GM12878 (cell line): ENCODE data around the gene PTPRD. TPM values are rescaled to one million over a fixed set of nuclear protein-coding genes. Genes with fewer than 3 reads are reported as not detected.

Experiments
- ATAC-seq: fragments of 200-7000 bp; cut with Tn5 transposase; 3 replicates; pipeline ENCODE4 v1.9.1; 2020; ENCODE audit warnings: mild to moderate bottlenecking, moderate library complexity
- BruUV-seq: library from RNA; stranded (reverse); fragments of 400-500 nt; replicated peaks from 2 replicates; lab custom pipeline; 2021; lab: Mats Ljungman, UMichigan
- CTCF ChIA-PET: fragments of 300-600 bp; sonication (Branson Sonifier 250); formaldehyde crosslinking; extraction: SDS; loops from one replicate; lab custom pipeline; 2021; ENCODE audit warnings: inconsistent platforms; lab: Yijun Ruan, JAX
- POLR2A ChIA-PET: fragments of 350-600 bp; formaldehyde crosslinking; extraction: SDS; loops from one replicate; lab custom pipeline; 2021; ENCODE audit warnings: inconsistent platforms; lab: Charles Lee
- RAD21 ChIA-PET: fragments of 300-600 bp; sonication (Branson Sonifier 250); formaldehyde crosslinking; loops from one replicate; lab custom pipeline; 2023; ENCODE audit warnings: antibody characterized with exemption; ENCODE audit not compliant: unreplicated experiment; lab: Charles Lee
- SMC1A ChIA-PET: fragments of 300-600 bp; sonication (Branson Sonifier 250); formaldehyde crosslinking; loops from one replicate; lab custom pipeline; 2023; ENCODE audit not compliant: unreplicated experiment, uncharacterized antibody; lab: Charles Lee
- DNase-seq: peaks from one replicate; pipeline ENCODE4 v3.0.0-alpha.2; 2011; ENCODE audit warnings: low read depth, low spot score
- FAIRE-seq: peaks from 3 replicates; lab custom pipeline; 2011; peaks lifted over from hg19 to GRCh38; lab: Jason Lieb, UNC
- H2AFZ ChIP-seq: 2 replicates; pipeline ENCODE4 v1.6.0; 2011; ENCODE audit warnings: low read depth, low read length, control low read depth; ENCODE audit not compliant: control insufficient read depth
- H3K27ac ChIP-seq: 2 replicates; pipeline ENCODE4 v1.5.1; 2011; ENCODE audit warnings: control low read depth; ENCODE audit not compliant: control insufficient read depth, insufficient read depth
- H3K27me3 ChIP-seq, 2 experiments: replicated peaks in 1 of 2; 2 replicates each; pipeline versions ENCODE4 v1.6.0 to v1.6.1; 2011; ENCODE audit warnings: low read length in 1 of 2; ENCODE audit not compliant: control insufficient read depth in 2 of 2, insufficient read depth in 2 of 2
- H3K36me3 ChIP-seq, 2 experiments: 2 replicates each; pipeline ENCODE4 v1.5.1; 2011; ENCODE audit warnings: low read length in 1 of 2; ENCODE audit not compliant: control insufficient read depth in 2 of 2, insufficient read depth in 2 of 2
- H3K4me1 ChIP-seq: 2 replicates; pipeline ENCODE4 v1.6.1; 2011; ENCODE audit warnings: mild to moderate bottlenecking, low read length, moderate library complexity, mixed read lengths; ENCODE audit not compliant: control insufficient read depth, insufficient read depth
- H3K4me2 ChIP-seq: 2 replicates; pipeline ENCODE4 v1.6.0; 2011; ENCODE audit warnings: control low read depth; ENCODE audit not compliant: control insufficient read depth, insufficient read depth
- H3K4me3 ChIP-seq: fragments of 200-600 bp; sonication (generic); 2 replicates; pipeline ENCODE4 v1.5.1; 2016
- H3K79me2 ChIP-seq: 2 replicates; pipeline ENCODE4 v1.6.0; 2011; ENCODE audit warnings: low read length; ENCODE audit not compliant: control insufficient read depth, insufficient read depth
- H3K9ac ChIP-seq: 2 replicates; pipeline ENCODE4 v1.8.0; 2011; ENCODE audit warnings: low read length, control low read depth, mixed read lengths; ENCODE audit not compliant: control insufficient read depth, insufficient read depth
- H3K9me3 ChIP-seq: replicated peaks from 3 replicates; pipeline ENCODE4 v1.5.1; 2011; ENCODE audit warnings: mild to moderate bottlenecking, low read length; ENCODE audit not compliant: control insufficient read depth, insufficient read depth
- H4K20me1 ChIP-seq: 2 replicates; pipeline ENCODE4 v1.6.0; 2011; ENCODE audit not compliant: control insufficient read depth, insufficient read depth
- DPF2 ChIP-seq: fragments of 450-650 bp; IDR thresholded peaks from 2 replicates; pipeline ENCODE4 v1.6.1; 2017; ENCODE audit warnings: mild to moderate bottlenecking
- RUNX3 ChIP-seq: IDR thresholded peaks from 2 replicates; pipeline ENCODE4 v1.6.1; 2012; ENCODE audit warnings: low read length, inconsistent platforms
- SKIL ChIP-seq: fragments of 450-650 bp; IDR thresholded peaks from 2 replicates; pipeline ENCODE4 v1.6.1; 2017; ENCODE audit warnings: mild to moderate bottlenecking, low read depth, inconsistent platforms; ENCODE audit not compliant: poor library complexity, severe bottlenecking
- ZNF274 ChIP-seq: IDR thresholded peaks from one replicate; pipeline ENCODE4 v1.8.0; 2011; ENCODE audit not compliant: insufficient read length, insufficient read depth
- WGBS: methylation state at CpG from one replicate; pipeline ENCODE4 v1.1.6; 2016; ENCODE audit warnings: low lambda C conversion rate; ENCODE audit not compliant: insufficient replicate concordance, insufficient coverage; ENCODE audit errors: missing lambda C conversion rate; 5-methylcytosine and 5-hydroxymethylcytosine counted together
- in situ Hi-C: fragments of 300-500 bp; cut with MboI; formaldehyde crosslinking; loops from 9 replicates; pipeline ENCODE4 v1.14.3; 2018; ENCODE audit warnings: mixed read lengths
- intact Hi-C: fragments of 100-400 bp; cut with micrococcal nuclease; formaldehyde crosslinking; loops from one replicate; pipeline ENCODE4 v1.14.2; 2022; ENCODE audit not compliant: unreplicated experiment
- polyA plus RNA-seq, 11 experiments: library from polyadenylated mRNA; depleted of rRNA in 4 of 11; unstranded in 6 of 11; stranded (reverse) in 5 of 11; fragments of >200 nt; fragmentation: Nextera tagmentation in 4 of 11; fragmentation: Illumina TruSeq in 1 of 11; extraction: Ambion mirVana in 4 of 11; extraction: Trizol in 1 of 11; gene quantifications; 1 replicate in 1 of 11; 2 replicates in 10 of 11; pipeline versions ENCODE4 v1.2.1 to v1.2.3, GENCODE V29; 2011 to 2016; ENCODE audit warnings: inconsistent platforms in 2 of 11, missing spikeins in 2 of 11, low read depth in 1 of 11
- total RNA-seq, 4 experiments: library from RNA; depleted of rRNA in 3 of 4; stranded (reverse); fragments of >200 nt in 3 of 4; fragmentation: Illumina TruSeq in 1 of 4; extraction: Trizol in 1 of 4; gene quantifications; 2 replicates each; pipeline versions ENCODE4 v1.2.1 to v1.2.3, GENCODE V29; 2013 to 2021
- TF ChIP-seq, protein P1 (sequence below): fragments of 450-650 bp; IDR thresholded peaks from 2 replicates; pipeline ENCODE4 v1.6.1; 2017; ENCODE audit warnings: mild to moderate bottlenecking
- TF ChIP-seq, protein P2 (sequence below): fragments of 450-650 bp; IDR thresholded peaks from 2 replicates; pipeline ENCODE4 v1.6.1; 2017; ENCODE audit warnings: mild to moderate bottlenecking, moderate library complexity
- TF ChIP-seq, protein P3 (sequence below): fragments of 450-650 bp; conservative IDR thresholded peaks from 2 replicates; pipeline ENCODE4 v1.6.1; 2017; ENCODE audit warnings: mild to moderate bottlenecking, moderate library complexity
- TF ChIP-seq, protein P4 (sequence below): fragments of 450-650 bp; IDR thresholded peaks from 2 replicates; pipeline ENCODE4 v1.6.1; 2017; ENCODE audit warnings: antibody characterized with exemption, mild to moderate bottlenecking, moderate library complexity

Gene PTPRD
- total and polyA plus RNA-seq, 10 of the 15 experiments (the other 5 are each of a cell fraction or from before 2014, with no cell fraction given) = under 0.01 to 0.05 (median 0.01) TPM; not detected in 7

GRCh38 chr9:8533681-8534080 lies 2079.1 kb downstream of the PTPRD start (continued):
- TF ChIP-seq, protein P1, sequence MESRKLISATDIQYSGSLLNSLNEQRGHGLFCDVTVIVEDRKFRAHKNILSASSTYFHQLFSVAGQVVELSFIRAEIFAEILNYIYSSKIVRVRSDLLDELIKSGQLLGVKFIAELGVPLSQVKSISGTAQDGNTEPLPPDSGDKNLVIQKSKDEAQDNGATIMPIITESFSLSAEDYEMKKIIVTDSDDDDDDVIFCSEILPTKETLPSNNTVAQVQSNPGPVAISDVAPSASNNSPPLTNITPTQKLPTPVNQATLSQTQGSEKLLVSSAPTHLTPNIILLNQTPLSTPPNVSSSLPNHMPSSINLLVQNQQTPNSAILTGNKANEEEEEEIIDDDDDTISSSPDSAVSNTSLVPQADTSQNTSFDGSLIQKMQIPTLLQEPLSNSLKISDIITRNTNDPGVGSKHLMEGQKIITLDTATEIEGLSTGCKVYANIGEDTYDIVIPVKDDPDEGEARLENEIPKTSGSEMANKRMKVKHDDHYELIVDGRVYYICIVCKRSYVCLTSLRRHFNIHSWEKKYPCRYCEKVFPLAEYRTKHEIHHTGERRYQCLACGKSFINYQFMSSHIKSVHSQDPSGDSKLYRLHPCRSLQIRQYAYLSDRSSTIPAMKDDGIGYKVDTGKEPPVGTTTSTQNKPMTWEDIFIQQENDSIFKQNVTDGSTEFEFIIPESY = no peak

GRCh38 chr9:8531826-8532415 lies 2080.9 kb downstream of the PTPRD start:
- DNase-seq = no peak
- Histone ChIP-seq H3K36me3 (no peaks in the 10 kb centered on the region), H3K4me3 (no peak overlapping the region), H4K20me1 (no peaks in the 10 kb centered on the region), H3K9me3 (no peaks in the 10 kb centered on the region), H3K79me2 (no peaks in the 10 kb centered on the region), H3K4me1 (no peaks in the 10 kb centered on the region), H3K27ac (no peak overlapping the region), H3K9ac (no peak overlapping the region), H3K27me3 (no peaks in the 10 kb centered on the region), H3K4me2 (no peak overlapping the region), H2AFZ (no peak overlapping the region)
- no peak for ATAC-seq
- RAD21 ChIA-PET = no interaction called here
- POLR2A ChIA-PET = no interaction called here
- in situ Hi-C loops (no loop called here), intact Hi-C loops (no loop called here)
- WGBS = 11% methylated on average over 8 of the region's 8 CpGs
- CTCF ChIA-PET = no interaction called here
- no TSS peak for BruUV-seq
- SMC1A ChIA-PET = no interaction called here
- no peak for FAIRE-seq
- TF ChIP-seq, protein P2, sequence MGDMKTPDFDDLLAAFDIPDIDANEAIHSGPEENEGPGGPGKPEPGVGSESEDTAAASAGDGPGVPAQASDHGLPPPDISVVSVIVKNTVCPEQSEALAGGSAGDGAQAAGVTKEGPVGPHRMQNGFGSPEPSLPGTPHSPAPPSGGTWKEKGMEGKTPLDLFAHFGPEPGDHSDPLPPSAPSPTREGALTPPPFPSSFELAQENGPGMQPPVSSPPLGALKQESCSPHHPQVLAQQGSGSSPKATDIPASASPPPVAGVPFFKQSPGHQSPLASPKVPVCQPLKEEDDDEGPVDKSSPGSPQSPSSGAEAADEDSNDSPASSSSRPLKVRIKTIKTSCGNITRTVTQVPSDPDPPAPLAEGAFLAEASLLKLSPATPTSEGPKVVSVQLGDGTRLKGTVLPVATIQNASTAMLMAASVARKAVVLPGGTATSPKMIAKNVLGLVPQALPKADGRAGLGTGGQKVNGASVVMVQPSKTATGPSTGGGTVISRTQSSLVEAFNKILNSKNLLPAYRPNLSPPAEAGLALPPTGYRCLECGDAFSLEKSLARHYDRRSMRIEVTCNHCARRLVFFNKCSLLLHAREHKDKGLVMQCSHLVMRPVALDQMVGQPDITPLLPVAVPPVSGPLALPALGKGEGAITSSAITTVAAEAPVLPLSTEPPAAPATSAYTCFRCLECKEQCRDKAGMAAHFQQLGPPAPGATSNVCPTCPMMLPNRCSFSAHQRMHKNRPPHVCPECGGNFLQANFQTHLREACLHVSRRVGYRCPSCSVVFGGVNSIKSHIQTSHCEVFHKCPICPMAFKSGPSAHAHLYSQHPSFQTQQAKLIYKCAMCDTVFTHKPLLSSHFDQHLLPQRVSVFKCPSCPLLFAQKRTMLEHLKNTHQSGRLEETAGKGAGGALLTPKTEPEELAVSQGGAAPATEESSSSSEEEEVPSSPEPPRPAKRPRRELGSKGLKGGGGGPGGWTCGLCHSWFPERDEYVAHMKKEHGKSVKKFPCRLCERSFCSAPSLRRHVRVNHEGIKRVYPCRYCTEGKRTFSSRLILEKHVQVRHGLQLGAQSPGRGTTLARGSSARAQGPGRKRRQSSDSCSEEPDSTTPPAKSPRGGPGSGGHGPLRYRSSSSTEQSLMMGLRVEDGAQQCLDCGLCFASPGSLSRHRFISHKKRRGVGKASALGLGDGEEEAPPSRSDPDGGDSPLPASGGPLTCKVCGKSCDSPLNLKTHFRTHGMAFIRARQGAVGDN = no peak
- TF ChIP-seq, protein P3, sequence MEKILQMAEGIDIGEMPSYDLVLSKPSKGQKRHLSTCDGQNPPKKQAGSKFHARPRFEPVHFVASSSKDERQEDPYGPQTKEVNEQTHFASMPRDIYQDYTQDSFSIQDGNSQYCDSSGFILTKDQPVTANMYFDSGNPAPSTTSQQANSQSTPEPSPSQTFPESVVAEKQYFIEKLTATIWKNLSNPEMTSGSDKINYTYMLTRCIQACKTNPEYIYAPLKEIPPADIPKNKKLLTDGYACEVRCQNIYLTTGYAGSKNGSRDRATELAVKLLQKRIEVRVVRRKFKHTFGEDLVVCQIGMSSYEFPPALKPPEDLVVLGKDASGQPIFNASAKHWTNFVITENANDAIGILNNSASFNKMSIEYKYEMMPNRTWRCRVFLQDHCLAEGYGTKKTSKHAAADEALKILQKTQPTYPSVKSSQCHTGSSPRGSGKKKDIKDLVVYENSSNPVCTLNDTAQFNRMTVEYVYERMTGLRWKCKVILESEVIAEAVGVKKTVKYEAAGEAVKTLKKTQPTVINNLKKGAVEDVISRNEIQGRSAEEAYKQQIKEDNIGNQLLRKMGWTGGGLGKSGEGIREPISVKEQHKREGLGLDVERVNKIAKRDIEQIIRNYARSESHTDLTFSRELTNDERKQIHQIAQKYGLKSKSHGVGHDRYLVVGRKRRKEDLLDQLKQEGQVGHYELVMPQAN = no peak
- TF ChIP-seq, protein P4, sequence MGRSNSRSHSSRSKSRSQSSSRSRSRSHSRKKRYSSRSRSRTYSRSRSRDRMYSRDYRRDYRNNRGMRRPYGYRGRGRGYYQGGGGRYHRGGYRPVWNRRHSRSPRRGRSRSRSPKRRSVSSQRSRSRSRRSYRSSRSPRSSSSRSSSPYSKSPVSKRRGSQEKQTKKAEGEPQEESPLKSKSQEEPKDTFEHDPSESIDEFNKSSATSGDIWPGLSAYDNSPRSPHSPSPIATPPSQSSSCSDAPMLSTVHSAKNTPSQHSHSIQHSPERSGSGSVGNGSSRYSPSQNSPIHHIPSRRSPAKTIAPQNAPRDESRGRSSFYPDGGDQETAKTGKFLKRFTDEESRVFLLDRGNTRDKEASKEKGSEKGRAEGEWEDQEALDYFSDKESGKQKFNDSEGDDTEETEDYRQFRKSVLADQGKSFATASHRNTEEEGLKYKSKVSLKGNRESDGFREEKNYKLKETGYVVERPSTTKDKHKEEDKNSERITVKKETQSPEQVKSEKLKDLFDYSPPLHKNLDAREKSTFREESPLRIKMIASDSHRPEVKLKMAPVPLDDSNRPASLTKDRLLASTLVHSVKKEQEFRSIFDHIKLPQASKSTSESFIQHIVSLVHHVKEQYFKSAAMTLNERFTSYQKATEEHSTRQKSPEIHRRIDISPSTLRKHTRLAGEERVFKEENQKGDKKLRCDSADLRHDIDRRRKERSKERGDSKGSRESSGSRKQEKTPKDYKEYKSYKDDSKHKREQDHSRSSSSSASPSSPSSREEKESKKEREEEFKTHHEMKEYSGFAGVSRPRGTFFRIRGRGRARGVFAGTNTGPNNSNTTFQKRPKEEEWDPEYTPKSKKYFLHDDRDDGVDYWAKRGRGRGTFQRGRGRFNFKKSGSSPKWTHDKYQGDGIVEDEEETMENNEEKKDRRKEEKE = no peak
- TF ChIP-seq RUNX3 (no peak), DPF2 (no peak), ZNF274 (no peak), SKIL (no peak)
